ENCODE results near the gene KCTD6.

Gene KCTD6

GRCh38 chr3:58470363-58471024, 21.4 kb upstream of the KCTD6 start:
- no peak overlapping the region for H3K4me3 ChIP-seq (ENCODE audit: low read depth in 1 of 2, low read length in 2 of 2)
- no peaks in the 10 kb centered on the region for H3K27me3 ChIP-seq (ENCODE audit: control insufficient read depth in 1 of 2, insufficient read depth in 2 of 2, low read length in 2 of 2)
- H3K27ac ChIP-seq (ENCODE audit: low read depth, low read length): no peak overlapping the region
- H3K9ac ChIP-seq (ENCODE audit: low read depth in 1 of 2, low read length in 2 of 2): no peak overlapping the region
- no peaks in the 10 kb centered on the region for H3K9me3 ChIP-seq (ENCODE audit: control insufficient read depth in 1 of 2, low read length in 2 of 2)
- no peaks in the 10 kb centered on the region for H3K36me3 ChIP-seq (ENCODE audit: control insufficient read depth in 1 of 2, insufficient read depth in 2 of 2, low read length in 2 of 2)
- peaks cover 27 to 29% of the 10 kb centered on the region in 2 donors for H3K4me1 ChIP-seq (ENCODE audit: control insufficient read depth in 1 of 2, insufficient read depth in 2 of 2, low read length in 2 of 2)

GRCh38 chr3:58471025-58471887, 20.6 kb upstream of the KCTD6 start:
- Histone ChIP-seq H3K9me3 (ENCODE audit: control insufficient read depth in 1 of 2, low read length in 2 of 2) (no peaks in the 10 kb centered on the region), H3K27ac (ENCODE audit: low read depth, low read length) (no peak overlapping the region), H3K36me3 (ENCODE audit: control insufficient read depth in 1 of 2, insufficient read depth in 2 of 2, low read length in 2 of 2) (no peaks in the 10 kb centered on the region), H3K9ac (ENCODE audit: low read depth in 1 of 2, low read length in 2 of 2) (no peak overlapping the region), H3K4me3 (ENCODE audit: low read depth in 1 of 2, low read length in 2 of 2) (no peak overlapping the region), H3K27me3 (ENCODE audit: control insufficient read depth in 1 of 2, insufficient read depth in 2 of 2, low read length in 2 of 2) (no peaks in the 10 kb centered on the region), H3K4me1 (ENCODE audit: control insufficient read depth in 1 of 2, insufficient read depth in 2 of 2, low read length in 2 of 2) (peaks cover 27 to 29% of the 10 kb centered on the region in 2 donors)

- H3K27me3 ChIP-seq (ENCODE audit: control insufficient read depth in 1 of 2, insufficient read depth in 2 of 2, low read length in 2 of 2): no peaks in the 10 kb centered on the region
- no peaks in the 10 kb centered on the region for H3K36me3 ChIP-seq (ENCODE audit: control insufficient read depth in 1 of 2, insufficient read depth in 2 of 2, low read length in 2 of 2)
- no peak overlapping the region for H3K9ac ChIP-seq (ENCODE audit: low read depth in 1 of 2, low read length in 2 of 2)
- H3K27ac ChIP-seq (ENCODE audit: low read depth, low read length): no peak overlapping the region
- H3K4me1 ChIP-seq (ENCODE audit: control insufficient read depth in 1 of 2, insufficient read depth in 2 of 2, low read length in 2 of 2): peaks cover 27 to 29% of the 10 kb centered on the region in 2 donors
- no peak overlapping the region for H3K4me3 ChIP-seq (ENCODE audit: low read depth in 1 of 2, low read length in 2 of 2)
- H3K9me3 ChIP-seq (ENCODE audit: control insufficient read depth in 1 of 2, low read length in 2 of 2): no peaks in the 10 kb centered on the region
These were observed 18.6 kb upstream of the KCTD6 start for GRCh38 chr3:58473275-58473674.

GRCh38 chr3:58474348-58474911, 17.5 kb upstream of the KCTD6 start:
- Histone ChIP-seq H3K36me3 (ENCODE audit: control insufficient read depth in 1 of 2, insufficient read depth in 2 of 2, low read length in 2 of 2) (no peaks in the 10 kb centered on the region), H3K9ac (ENCODE audit: low read depth in 1 of 2, low read length in 2 of 2) (no peak overlapping the region), H3K9me3 (ENCODE audit: control insufficient read depth in 1 of 2, low read length in 2 of 2) (no peaks in the 10 kb centered on the region), H3K4me1 (ENCODE audit: control insufficient read depth in 1 of 2, insufficient read depth in 2 of 2, low read length in 2 of 2) (peaks cover 27 to 29% of the 10 kb centered on the region in 2 donors), H3K27ac (ENCODE audit: low read depth, low read length) (no peak overlapping the region), H3K4me3 (ENCODE audit: low read depth in 1 of 2, low read length in 2 of 2) (no peak overlapping the region), H3K27me3 (ENCODE audit: control insufficient read depth in 1 of 2, insufficient read depth in 2 of 2, low read length in 2 of 2) (no peaks in the 10 kb centered on the region)

GRCh38 chr3:58474967-58475578, 16.8 kb upstream of the KCTD6 start:
- Histone ChIP-seq H3K27ac (ENCODE audit: low read depth, low read length) (no peak overlapping the region), H3K9me3 (ENCODE audit: control insufficient read depth in 1 of 2, low read length in 2 of 2) (no peaks in the 10 kb centered on the region), H3K27me3 (ENCODE audit: control insufficient read depth in 1 of 2, insufficient read depth in 2 of 2, low read length in 2 of 2) (no peaks in the 10 kb centered on the region), H3K4me3 (ENCODE audit: low read depth in 1 of 2, low read length in 2 of 2) (no peak overlapping the region), H3K4me1 (ENCODE audit: control insufficient read depth in 1 of 2, insufficient read depth in 2 of 2, low read length in 2 of 2) (peaks cover 24 to 29% of the 10 kb centered on the region in 2 donors), H3K9ac (ENCODE audit: low read depth in 1 of 2, low read length in 2 of 2) (no peak overlapping the region), H3K36me3 (ENCODE audit: control insufficient read depth in 1 of 2, insufficient read depth in 2 of 2, low read length in 2 of 2) (no peaks in the 10 kb centered on the region)

GRCh38 chr3:58478781-58479180, 13.1 kb upstream of the KCTD6 start:
- Histone ChIP-seq H3K4me1 (ENCODE audit: control insufficient read depth in 1 of 2, insufficient read depth in 2 of 2, low read length in 2 of 2) (peaks cover 0 to 9% of the 10 kb centered on the region in 2 donors), H3K9ac (ENCODE audit: low read depth in 1 of 2, low read length in 2 of 2) (no peak overlapping the region), H3K27ac (ENCODE audit: low read depth, low read length) (no peak overlapping the region), H3K27me3 (ENCODE audit: control insufficient read depth in 1 of 2, insufficient read depth in 2 of 2, low read length in 2 of 2) (no peaks in the 10 kb centered on the region), H3K9me3 (ENCODE audit: control insufficient read depth in 1 of 2, low read length in 2 of 2) (no peaks in the 10 kb centered on the region), H3K4me3 (ENCODE audit: low read depth in 1 of 2, low read length in 2 of 2) (no peak overlapping the region), H3K36me3 (ENCODE audit: control insufficient read depth in 1 of 2, insufficient read depth in 2 of 2, low read length in 2 of 2) (no peaks in the 10 kb centered on the region)

- Histone ChIP-seq H3K9ac (ENCODE audit: low read depth in 1 of 2, low read length in 2 of 2) (no peak overlapping the region), H3K4me3 (ENCODE audit: low read depth in 1 of 2, low read length in 2 of 2) (no peak overlapping the region), H3K9me3 (ENCODE audit: control insufficient read depth in 1 of 2, low read length in 2 of 2) (no peaks in the 10 kb centered on the region), H3K27ac (ENCODE audit: low read depth, low read length) (no peak overlapping the region), H3K4me1 (ENCODE audit: control insufficient read depth in 1 of 2, insufficient read depth in 2 of 2, low read length in 2 of 2) (no peaks in the 10 kb centered on the region), H3K36me3 (ENCODE audit: control insufficient read depth in 1 of 2, insufficient read depth in 2 of 2, low read length in 2 of 2) (no peaks in the 10 kb centered on the region), H3K27me3 (ENCODE audit: control insufficient read depth in 1 of 2, insufficient read depth in 2 of 2, low read length in 2 of 2) (no peaks in the 10 kb centered on the region)
These were observed 11.6 kb upstream of the KCTD6 start for GRCh38 chr3:58480309-58480708.

GRCh38 chr3:58482917-58483636, 8.8 kb upstream of the KCTD6 start:
- Histone ChIP-seq H3K9ac (ENCODE audit: low read depth in 1 of 2, low read length in 2 of 2) (no peak overlapping the region), H3K27me3 (ENCODE audit: control insufficient read depth in 1 of 2, insufficient read depth in 2 of 2, low read length in 2 of 2) (no peaks in the 10 kb centered on the region), H3K36me3 (ENCODE audit: control insufficient read depth in 1 of 2, insufficient read depth in 2 of 2, low read length in 2 of 2) (no peaks in the 10 kb centered on the region), H3K4me1 (ENCODE audit: control insufficient read depth in 1 of 2, insufficient read depth in 2 of 2, low read length in 2 of 2) (no peaks in the 10 kb centered on the region), H3K4me3 (ENCODE audit: low read depth in 1 of 2, low read length in 2 of 2) (no peak overlapping the region), H3K27ac (ENCODE audit: low read depth, low read length) (no peak overlapping the region), H3K9me3 (ENCODE audit: control insufficient read depth in 1 of 2, low read length in 2 of 2) (no peaks in the 10 kb centered on the region)

GRCh38 chr3:58484045-58484721, 7.7 kb upstream of the KCTD6 start:
- no peaks in the 10 kb centered on the region for H3K27me3 ChIP-seq (ENCODE audit: control insufficient read depth in 1 of 2, insufficient read depth in 2 of 2, low read length in 2 of 2)
- no peak overlapping the region for H3K9ac ChIP-seq (ENCODE audit: low read depth in 1 of 2, low read length in 2 of 2)

More at GRCh38 chr3:58484045-58484721, 7.7 kb upstream of the KCTD6 start:
- no peak overlapping the region for H3K4me3 ChIP-seq (ENCODE audit: low read depth in 1 of 2, low read length in 2 of 2)
- peaks cover 0 to 5% of the 10 kb centered on the region in 2 donors for H3K4me1 ChIP-seq (ENCODE audit: control insufficient read depth in 1 of 2, insufficient read depth in 2 of 2, low read length in 2 of 2)
- H3K36me3 ChIP-seq (ENCODE audit: control insufficient read depth in 1 of 2, insufficient read depth in 2 of 2, low read length in 2 of 2): no peaks in the 10 kb centered on the region
- no peak overlapping the region for H3K27ac ChIP-seq (ENCODE audit: low read depth, low read length)
- no peaks in the 10 kb centered on the region for H3K9me3 ChIP-seq (ENCODE audit: control insufficient read depth in 1 of 2, low read length in 2 of 2)

Data from duodenal mucosa (tissue), 2 donors.